Pancreas (tissue), 10 donors: Measurements from ENCODE around the gene MLXIPL. TPM values are rescaled to one million over a fixed set of nuclear protein-coding genes. Genes with fewer than 3 reads are reported as not detected.
"Not testable (repeated sequence)": the region's sequence is repeated elsewhere in the genome, so short reads cannot be mapped to it uniquely, and the experiment has no call there.

Source experiments
- ATAC-seq, 4 donors: fragments of 200-7000 bp; cut with Tn5 transposase; one replicate each; pipeline versions ENCODE4 v1.8.0 to v1.9.1; 2020; ENCODE audit warnings: mild to moderate bottlenecking in 4 of 4, moderate library complexity in 4 of 4
- DNase-seq, 6 donors: peaks; one replicate each; pipeline ENCODE4 v3.0.0-alpha.2; 2020
- FAIRE-seq: peaks from 2 replicates; lab custom pipeline; 2012; peaks lifted over from hg19 to GRCh38; lab: Jason Lieb, UNC
- H3K27ac ChIP-seq, 4 donors: fragments of 200-600 bp; sonication (generic); 1 replicate in 3 of 4; 2 replicates in 1 of 4; pipeline versions ENCODE4 v1.5.0 to v1.8.0; 2020
- H3K27me3 ChIP-seq, 4 donors: fragments of 200-600 bp; one replicate each; pipeline ENCODE4 v1.8.0; 2021
- H3K36me3 ChIP-seq, 3 donors: fragments of 200-600 bp; sonication (generic) in 1 of 3; one replicate each; pipeline versions ENCODE4 v1.5.0 to v1.8.0; 2020 to 2021
- H3K4me1 ChIP-seq, 3 donors: fragments of 200-600 bp; one replicate each; pipeline ENCODE4 v1.8.0; 2021
- H3K4me3 ChIP-seq, 4 donors: fragments of 200-600 bp; sonication (generic) in 2 of 4; one replicate each; pipeline versions ENCODE4 v1.5.0 to v1.8.0; 2020 to 2021
- H3K9me3 ChIP-seq, 4 donors: fragments of 200-600 bp; one replicate each; pipeline ENCODE4 v1.8.0; 2021
- WGBS, 2 donors: extraction: QIAGEN DNeasy Blood & Tissue Kit; methylation state at CpG; one replicate each; pipeline ENCODE4 v1.1.7; 2013; 5-methylcytosine and 5-hydroxymethylcytosine counted together
- intact Hi-C, 3 donors: fragments of 100-400 bp; cut with DNase I; formaldehyde crosslinking; loops; one replicate each; pipeline versions ENCODE4 v1.11.1 to v1.14.2; 2022
- polyA plus RNA-seq, 2 donors: library from polyadenylated mRNA; stranded (reverse); fragments of 200-250 nt; gene quantifications; one replicate each; pipeline ENCODE4 v1.2.3, GENCODE V29; 2013
- total RNA-seq, 6 donors: library from RNA; stranded (reverse); fragmentation: NEBNext Ultra II Directional in 4 of 6; extraction: Animal tissue kit (Norgen Biotek cat#: 25700) in 4 of 6; gene quantifications; one replicate each; pipeline versions ENCODE4 v1.2.1 to v1.2.4, GENCODE V29; 2021 to 2023
- TF ChIP-seq, protein P1 (sequence below), 4 donors: fragments of 200-600 bp; sonication (generic) in 3 of 4; IDR thresholded peaks; one replicate each; pipeline versions ENCODE4 v1.5.0 to v1.8.0; 2021; ENCODE audit warnings: antibody characterized with exemption in 4 of 4
- donor health status: healthy with polysubstance abuse.
- donor health status: DM: no; HTN: no; CAD: no; lungs with moderate emphysema.
- donor health status: DM: no; HTN: no; CAD: no.
- donor health status: control.
- donor health status: control.
- donor health status: Bipolar disorder and iron deficiency.
- donor health status: DM: yes; HTN: yes; CAD: no.
- donor health status: DM: no; HTN: no; CAD: no.
- donor health status: DM: no; HTN: no; CAD: no.
- donor health status: DM: yes; HTN: yes; CAD: no.

Gene MLXIPL
- total and polyA plus RNA-seq, 8 donors = 8.8 to 176 (median 24.5) TPM

DNA sequence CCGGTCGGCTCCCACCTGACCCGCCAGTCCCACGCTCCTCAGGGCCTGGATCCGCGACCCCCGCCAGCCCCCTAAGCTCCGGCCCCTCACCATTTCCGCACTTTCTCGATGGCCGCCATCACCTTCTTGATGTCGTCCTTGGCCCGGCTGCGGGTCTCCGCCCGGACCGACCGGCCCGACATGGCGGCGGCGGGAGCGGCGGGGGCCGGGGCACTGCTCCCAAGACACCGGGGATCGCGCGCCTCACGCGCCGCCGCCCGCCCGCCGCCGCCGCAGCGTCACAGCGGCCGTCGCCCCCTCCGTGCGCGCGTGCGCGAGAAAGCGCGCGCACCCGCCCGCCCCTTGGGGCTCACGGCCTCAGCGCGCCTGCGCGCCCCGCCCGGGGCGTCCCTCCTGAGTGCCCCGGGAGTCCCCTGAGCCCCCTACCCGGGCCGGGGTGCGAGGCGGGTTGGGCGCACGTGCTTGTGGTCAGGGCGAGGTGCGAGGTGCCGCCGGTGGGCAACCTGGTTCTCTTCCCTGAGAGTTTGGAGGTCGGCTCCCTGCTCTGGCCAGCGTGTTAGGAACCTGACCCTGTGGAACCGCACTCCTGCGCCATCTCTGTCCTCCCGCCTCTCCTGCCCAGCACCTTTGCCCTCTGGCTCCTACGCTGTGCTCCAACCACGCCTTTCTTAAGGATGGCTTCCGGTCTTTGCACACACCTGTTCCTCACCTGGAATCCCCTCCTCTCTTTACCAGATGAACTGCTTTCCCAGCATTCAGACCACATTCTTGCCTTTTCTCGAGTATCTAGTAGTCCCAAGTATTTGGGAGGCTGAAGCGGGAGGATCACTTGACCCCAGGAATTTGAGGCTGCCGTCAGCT is 66.7 kb downstream of the MLXIPL start, which contains the start of gene BCL7B:
Gene BCL7B (minus strand): TSS at position 294 of the 861 bp plus-strand sequence. CDS start 112 bp downstream, at position 182.
- Histone ChIP-seq H3K36me3 (no peaks in the 10 kb centered on the region), H3K27me3 (no peaks in the 10 kb centered on the region), H3K4me3 (peak within 1 kb of the TSS; percentile 46 to 77 (median 59)), H3K4me1 (peaks cover 6 to 12% (median 12%) of the 10 kb centered on the region in 3 donors), H3K27ac (peak within 1 kb of the TSS; percentile 96 to 97 (median 97)), H3K9me3 (no peaks in the 10 kb centered on the region)
- DNase-seq (peak; percentile 60 to 90 (median 76)), FAIRE-seq (no peak), ATAC-seq (peak; percentile 64 to 79 (median 70))
- 4% methylated on average over 74 to 83 of the region's 83 CpGs for WGBS, 2 donors
- intact Hi-C loops = no loop called here
- TF ChIP-seq, protein P1, sequence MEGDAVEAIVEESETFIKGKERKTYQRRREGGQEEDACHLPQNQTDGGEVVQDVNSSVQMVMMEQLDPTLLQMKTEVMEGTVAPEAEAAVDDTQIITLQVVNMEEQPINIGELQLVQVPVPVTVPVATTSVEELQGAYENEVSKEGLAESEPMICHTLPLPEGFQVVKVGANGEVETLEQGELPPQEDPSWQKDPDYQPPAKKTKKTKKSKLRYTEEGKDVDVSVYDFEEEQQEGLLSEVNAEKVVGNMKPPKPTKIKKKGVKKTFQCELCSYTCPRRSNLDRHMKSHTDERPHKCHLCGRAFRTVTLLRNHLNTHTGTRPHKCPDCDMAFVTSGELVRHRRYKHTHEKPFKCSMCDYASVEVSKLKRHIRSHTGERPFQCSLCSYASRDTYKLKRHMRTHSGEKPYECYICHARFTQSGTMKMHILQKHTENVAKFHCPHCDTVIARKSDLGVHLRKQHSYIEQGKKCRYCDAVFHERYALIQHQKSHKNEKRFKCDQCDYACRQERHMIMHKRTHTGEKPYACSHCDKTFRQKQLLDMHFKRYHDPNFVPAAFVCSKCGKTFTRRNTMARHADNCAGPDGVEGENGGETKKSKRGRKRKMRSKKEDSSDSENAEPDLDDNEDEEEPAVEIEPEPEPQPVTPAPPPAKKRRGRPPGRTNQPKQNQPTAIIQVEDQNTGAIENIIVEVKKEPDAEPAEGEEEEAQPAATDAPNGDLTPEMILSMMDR (IDR thresholded peaks at IDR 0.05) = no peak

DNA sequence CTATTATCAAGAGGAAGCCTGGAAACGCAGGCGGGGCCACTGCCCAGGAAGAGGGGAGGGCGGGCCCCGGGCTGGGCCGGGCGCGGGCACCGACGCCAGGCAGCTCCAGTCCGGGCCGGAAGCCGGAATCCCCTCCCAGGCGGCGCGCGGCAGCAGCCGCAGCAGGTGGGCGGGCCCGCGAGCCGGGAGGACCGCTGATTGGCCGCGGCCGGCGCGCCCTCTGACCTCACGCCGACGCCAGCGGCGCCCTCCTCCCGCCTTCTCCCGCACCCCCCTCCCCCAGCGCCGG is 67.3 kb downstream of the MLXIPL start:
- Histone ChIP-seq H3K9me3 (no peaks in the 10 kb centered on the region), H3K4me3 (peak overlapping the region; percentile 36 to 77 (median 59)), H3K36me3 (peaks cover 0 to 2% (median 0%) of the 10 kb centered on the region in 3 donors), H3K27me3 (no peaks in the 10 kb centered on the region), H3K4me1 (peaks cover 6 to 12% (median 12%) of the 10 kb centered on the region in 3 donors), H3K27ac (peak overlapping the region; percentile 96 to 97 (median 97))
- intact Hi-C loops = no loop called here
- WGBS, 2 donors = 0 to 1% methylated on average over 20 to 36 of the region's 36 CpGs
- DNase-seq = peak; percentile 94 to 97 (median 96)
- TF ChIP-seq, protein P1 (IDR thresholded peaks at IDR 0.05) = no peak
- ATAC-seq = peak; percentile 95 to 98 (median 96)
- no peak for FAIRE-seq

DNA sequence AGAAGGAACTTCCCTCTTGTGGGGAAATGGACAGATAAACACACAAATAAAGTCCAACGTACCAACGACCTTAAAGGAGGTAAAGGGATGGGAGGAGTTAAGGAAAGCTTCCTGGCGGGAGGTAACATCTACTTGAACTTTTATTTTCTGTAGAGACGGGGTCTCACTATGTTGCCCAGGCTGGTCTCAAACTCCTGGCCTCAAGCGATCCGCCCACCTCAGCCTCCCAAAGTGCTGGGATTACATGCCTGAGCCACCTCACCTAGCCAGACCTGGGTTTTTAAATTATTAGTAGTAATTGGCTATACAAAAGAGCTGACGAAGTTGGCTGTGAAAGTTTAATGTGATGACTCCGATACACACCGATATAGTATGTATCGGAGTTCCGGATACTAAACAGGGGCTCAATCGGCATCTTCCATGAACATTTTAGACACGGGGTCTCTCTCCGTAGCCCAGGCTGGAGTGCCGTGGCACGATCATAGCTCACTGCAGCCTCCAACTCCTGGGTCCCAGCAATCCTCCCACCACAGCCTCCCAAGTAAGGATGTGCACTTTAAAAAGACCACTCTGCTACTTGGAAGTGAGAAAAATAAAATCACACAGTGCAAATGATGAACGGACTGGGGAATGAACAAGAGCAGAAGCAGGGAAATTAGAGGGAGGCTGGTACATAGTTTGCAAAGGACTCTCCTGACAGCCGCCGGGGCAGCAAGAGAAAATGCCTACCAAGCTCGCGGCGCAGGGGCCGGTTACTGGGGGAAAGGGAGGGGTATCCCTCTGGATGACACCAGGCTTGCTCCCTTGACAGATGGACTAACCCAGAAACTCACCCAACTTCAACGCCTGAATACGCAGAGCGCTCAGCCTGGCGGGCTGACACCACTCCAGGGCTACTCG is 67.9 kb downstream of the MLXIPL start:
- Histone ChIP-seq H3K9me3 (no peaks in the 10 kb centered on the region), H3K4me1 (peaks cover 6 to 12% (median 12%) of the 10 kb centered on the region in 3 donors), H3K27ac (peak overlapping the region; percentile 96 to 97 (median 97)), H3K27me3 (no peaks in the 10 kb centered on the region), H3K4me3 (peak overlapping the region; percentile 36 to 77 (median 59)), H3K36me3 (peaks cover 0 to 8% (median 5%) of the 10 kb centered on the region in 3 donors)
- DNase-seq (peak in 1 of 6 donors; percentile 2), FAIRE-seq (no peak), ATAC-seq (peak in 1 of 4 donors; percentile 2)
- TF ChIP-seq, protein P1 (IDR thresholded peaks at IDR 0.05) = no peak
- WGBS, 2 donors = 8 to 9% methylated on average over 28 of the region's 28 CpGs
- intact Hi-C loops = no loop called here

DNA sequence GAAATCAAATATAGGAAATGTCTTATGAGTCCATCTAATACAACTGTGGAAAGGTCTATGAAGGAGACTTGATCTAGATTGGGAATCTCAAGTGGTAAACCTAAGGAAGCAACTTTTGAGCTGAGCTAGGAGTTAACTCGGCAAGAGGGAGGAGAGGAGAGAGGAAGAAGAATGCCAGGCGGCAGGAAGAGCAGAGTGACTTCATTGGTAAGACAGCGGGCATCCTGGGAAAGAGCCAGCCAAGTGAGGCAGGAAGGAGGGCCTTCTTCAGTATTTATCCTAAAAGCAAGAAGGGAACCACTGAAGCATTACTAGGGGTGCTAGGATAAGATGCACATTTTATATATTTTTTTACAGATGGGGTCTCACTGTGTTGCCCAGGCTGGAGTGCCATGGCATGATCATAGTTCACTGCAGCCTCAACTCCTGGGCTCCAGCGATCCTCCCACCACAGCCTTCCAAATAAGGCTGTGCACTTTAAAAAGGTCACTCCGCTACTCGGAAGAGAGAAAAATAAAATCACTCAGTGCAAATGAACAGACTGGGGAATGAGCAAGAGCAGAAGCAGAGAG is 68.8 kb downstream of the MLXIPL start:
- H3K27me3 ChIP-seq = no peaks in the 10 kb centered on the region
- 53 to 71% methylated on average over 6 of the region's 6 CpGs for WGBS, 2 donors

DNA sequence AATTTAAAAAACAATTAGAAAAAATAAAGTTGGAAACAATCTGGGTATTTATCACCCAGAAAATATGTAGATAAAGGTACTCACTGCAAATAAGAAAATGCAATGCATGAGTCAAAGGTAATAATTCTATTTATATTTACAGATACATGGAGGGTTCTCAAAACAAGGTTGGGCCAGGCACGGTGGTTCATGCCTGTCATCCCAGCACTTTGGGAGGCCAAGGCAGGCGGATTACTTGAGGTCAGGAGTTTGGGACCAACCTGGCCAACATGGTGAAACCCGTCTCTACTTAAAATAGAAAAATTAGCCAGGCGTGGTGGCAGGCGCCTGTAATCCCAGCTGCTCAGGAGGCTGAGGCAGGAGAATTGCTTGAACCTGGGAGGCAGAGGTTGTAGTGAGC is 74.2 kb downstream of the MLXIPL start:
- DNase-seq = peak in 1 of 6 donors; percentile 13
- H3K4me3 ChIP-seq, H3K27me3 ChIP-seq, H3K4me1 ChIP-seq, FAIRE-seq, H3K27ac ChIP-seq, H3K9me3 ChIP-seq, ATAC-seq, intact Hi-C loops: not testable (repeated sequence)
- whole genome bisulfite sequencing, 2 donors = 85 to 93% methylated on average over 5 of the region's 5 CpGs
- H3K36me3 ChIP-seq = peaks cover 2 to 33% (median 9%) of the 10 kb centered on the region in 3 donors

More for the DNA sequence above, 68.8 kb downstream of the MLXIPL start:
- intact Hi-C loops = no loop called here
- peak in 1 of 6 donors; percentile 13 for DNase-seq
- TF ChIP-seq, protein P1 (IDR thresholded peaks at IDR 0.05) = no peak
- H3K36me3 ChIP-seq = peaks cover 2 to 15% (median 9%) of the 10 kb centered on the region in 3 donors
- peaks cover 6 to 12% (median 12%) of the 10 kb centered on the region in 3 donors for H3K4me1 ChIP-seq
- H3K4me3 ChIP-seq = peak overlapping the region in 2 of 4 donors; percentile 53 to 65
- no peak for ATAC-seq
- H3K27ac ChIP-seq = no peak overlapping the region
- no peaks in the 10 kb centered on the region for H3K9me3 ChIP-seq
- no peak for FAIRE-seq
